GM12891 (cell line): ENCODE data around the gene IGF2R.

Source experiments
- POLR2A ChIP-seq: IDR thresholded peaks from 2 replicates; pipeline ENCODE4 v1.6.1; 2011; ENCODE audit warnings: low read depth, low read length, control low read depth
- TAF1 ChIP-seq: IDR thresholded peaks from 2 replicates; pipeline ENCODE4 v1.6.1; 2011; ENCODE audit warnings: low read depth, low read length, control low read depth

DNA sequence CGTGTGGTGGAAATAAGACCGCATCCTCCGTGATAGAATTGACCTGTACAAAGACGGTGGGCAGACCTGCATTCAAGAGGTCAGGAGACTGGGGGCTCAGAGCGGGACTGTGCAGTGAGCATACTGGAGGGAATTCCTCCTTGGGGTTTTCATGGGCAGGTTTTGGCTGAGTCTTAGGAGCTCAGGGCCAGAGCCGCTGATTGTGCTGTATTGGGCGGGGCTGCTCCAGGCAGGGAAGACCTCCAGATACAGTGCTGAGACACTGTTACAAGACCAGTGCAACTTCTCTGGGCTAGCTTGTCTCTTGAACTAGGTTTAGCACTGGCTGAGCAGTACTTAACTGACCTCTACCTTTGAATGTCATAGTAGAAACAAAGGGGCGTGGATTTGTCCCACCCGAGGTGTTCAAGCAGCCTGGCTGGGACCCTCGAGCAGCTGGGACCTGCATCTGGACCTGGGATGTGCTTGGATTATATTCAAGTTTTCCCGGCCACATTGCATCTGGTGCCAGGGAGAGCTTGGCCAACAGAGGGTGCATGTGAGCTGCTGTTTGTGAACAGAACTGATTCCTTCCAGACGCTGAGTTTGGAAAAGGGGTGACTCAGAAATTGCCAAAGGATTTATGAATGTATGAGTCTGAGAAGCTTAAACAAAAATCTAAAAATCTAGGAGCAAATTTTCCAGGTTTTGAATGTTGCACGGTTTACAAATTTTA is 119.3 kb downstream of the IGF2R start:
- TF ChIP-seq TAF1 (no peak), POLR2A (no peak)
